HepG2 (cell line): ENCODE measurements around the gene TIMM44. TPM values are rescaled to one million over a fixed set of nuclear protein-coding genes. Genes with fewer than 3 reads are reported as not detected.

Experiments
- ATF6 ChIP-seq: sonication (generic); formaldehyde crosslinking; conservative IDR thresholded peaks from 2 replicates; pipeline ENCODE4 v1.4.0; 2020; ENCODE audit warnings: missing genetic modification reagents
- DPF2 ChIP-seq: sonication (generic); formaldehyde crosslinking; IDR thresholded peaks from 2 replicates; pipeline ENCODE4 v1.4.0; 2020; ENCODE audit warnings: mild to moderate bottlenecking, low read depth, missing genetic modification reagents, borderline replicate concordance
- ETV5 ChIP-seq: IDR thresholded peaks from 2 replicates; pipeline ENCODE4 v1.6.1; 2018; ENCODE audit warnings: missing biosample characterization, missing genetic modification reagents, inconsistent platforms, borderline replicate concordance
- GABPA ChIP-seq, 2 experiments: IDR thresholded peaks; 2 replicates each; pipeline ENCODE4 v1.6.1; 2011 to 2016; ENCODE audit warnings: low read depth in 2 of 2, low read length in 1 of 2, missing biosample characterization in 1 of 2, missing genetic modification characterization in 1 of 2
- IRF2 ChIP-seq: IDR thresholded peaks from 2 replicates; pipeline ENCODE4 v1.6.1; 2018; ENCODE audit warnings: missing genetic modification reagents, missing compliant biosample characterization
- KLF11 ChIP-seq: IDR thresholded peaks from 2 replicates; pipeline ENCODE4 v1.6.1; 2016; ENCODE audit warnings: missing compliant biosample characterization
- MEF2D ChIP-seq: sonication (generic); formaldehyde crosslinking; IDR thresholded peaks from 2 replicates; pipeline ENCODE4 v1.5.1; 2020; ENCODE audit warnings: mild to moderate bottlenecking, missing genetic modification reagents
- PAF1 ChIP-seq: IDR thresholded peaks from 2 replicates; pipeline ENCODE4 v1.6.1; 2016; ENCODE audit warnings: missing genetic modification reagents, missing compliant biosample characterization
- POGK ChIP-seq: sonication (generic); formaldehyde crosslinking; conservative IDR thresholded peaks from 2 replicates; pipeline ENCODE4 v1.8.0; 2022; ENCODE audit warnings: mild to moderate bottlenecking, moderate library complexity, missing genetic modification reagents
- RFXAP ChIP-seq: sonication (generic); formaldehyde crosslinking; IDR thresholded peaks from 2 replicates; pipeline ENCODE4 v1.4.0; 2020; ENCODE audit warnings: missing genetic modification reagents, borderline replicate concordance
- RNF219 ChIP-seq: sonication (generic); formaldehyde crosslinking; IDR thresholded peaks from 2 replicates; pipeline ENCODE4 v1.5.0; 2020; ENCODE audit warnings: mild to moderate bottlenecking, missing genetic modification reagents
- ZNF10 ChIP-seq: sonication (generic); formaldehyde crosslinking; IDR thresholded peaks from 2 replicates; pipeline ENCODE4 v1.4.0; 2020; ENCODE audit warnings: mild to moderate bottlenecking, low read depth, missing genetic modification reagents, borderline replicate concordance
- ZNF234 ChIP-seq: sonication (generic); formaldehyde crosslinking; conservative IDR thresholded peaks from 2 replicates; pipeline ENCODE4 v1.5.1; 2020; ENCODE audit warnings: mild to moderate bottlenecking, missing genetic modification reagents
- ZNF331 ChIP-seq: sonication (generic); formaldehyde crosslinking; IDR thresholded peaks from 2 replicates; pipeline ENCODE4 v1.4.0; 2020; ENCODE audit warnings: missing genetic modification reagents
- ZNF550 ChIP-seq: sonication (generic); formaldehyde crosslinking; IDR thresholded peaks from 2 replicates; pipeline ENCODE4 v1.4.0; 2020; ENCODE audit warnings: mild to moderate bottlenecking, missing genetic modification reagents, borderline replicate concordance
- ZNF552 ChIP-seq: sonication (generic); formaldehyde crosslinking; IDR thresholded peaks from 2 replicates; pipeline ENCODE4 v1.9.0; 2022; ENCODE audit warnings: missing genetic modification reagents, mild to moderate bottlenecking, borderline replicate concordance
- ZNF678 ChIP-seq: sonication (generic); formaldehyde crosslinking; IDR thresholded peaks from 2 replicates; pipeline ENCODE4 v1.4.0; 2020; ENCODE audit warnings: mild to moderate bottlenecking, missing genetic modification reagents
- ZNF768 ChIP-seq: sonication (generic); formaldehyde crosslinking; IDR thresholded peaks from 2 replicates; pipeline ENCODE4 v1.4.0; 2020; ENCODE audit warnings: missing genetic modification reagents
- ZNF781 ChIP-seq: sonication (generic); formaldehyde crosslinking; IDR thresholded peaks from 2 replicates; pipeline ENCODE4 v1.5.1; 2020; ENCODE audit warnings: borderline replicate concordance, mild to moderate bottlenecking, missing genetic modification reagents; ENCODE audit errors: not compliant biosample characterization
- ZSCAN25 ChIP-seq: sonication (generic); formaldehyde crosslinking; IDR thresholded peaks from 2 replicates; pipeline ENCODE4 v1.8.0; 2022; ENCODE audit warnings: mild to moderate bottlenecking, missing genetic modification reagents
- polyA plus RNA-seq, 8 experiments: library from polyadenylated mRNA; depleted of rRNA in 3 of 8; stranded (reverse) in 7 of 8; unstranded in 1 of 8; fragments of >200 nt; fragmentation: Illumina TruSeq in 4 of 8; extraction: Trizol in 4 of 8; gene quantifications; 2 replicates each; pipeline versions ENCODE4 v1.2.1 to v1.2.3, GENCODE V29; 2011 to 2016; ENCODE audit warnings: low read depth in 4 of 8, missing spikeins in 1 of 8, mixed read lengths in 1 of 8; ENCODE audit not compliant: insufficient read depth in 1 of 8
- total RNA-seq, 5 experiments: library from RNA; depleted of rRNA; stranded (reverse); fragments of >200 nt; fragmentation: Illumina TruSeq; extraction: Trizol; gene quantifications; 2 replicates each; pipeline ENCODE4 v1.2.3, GENCODE V29; 2016; ENCODE audit warnings: low read depth in 1 of 5
- TF ChIP-seq, protein P1 (sequence below): sonication (generic); formaldehyde crosslinking; IDR thresholded peaks from 2 replicates; pipeline ENCODE4 v1.5.1; 2020; ENCODE audit warnings: mild to moderate bottlenecking, missing genetic modification reagents, moderate library complexity

The TIMM44 gene
- total and polyA plus RNA-seq, 2 of the 13 experiments (the other 11 are each of a cell fraction or from before 2014, with no cell fraction given), result 42.9 to 72.6 TPM

DNA sequence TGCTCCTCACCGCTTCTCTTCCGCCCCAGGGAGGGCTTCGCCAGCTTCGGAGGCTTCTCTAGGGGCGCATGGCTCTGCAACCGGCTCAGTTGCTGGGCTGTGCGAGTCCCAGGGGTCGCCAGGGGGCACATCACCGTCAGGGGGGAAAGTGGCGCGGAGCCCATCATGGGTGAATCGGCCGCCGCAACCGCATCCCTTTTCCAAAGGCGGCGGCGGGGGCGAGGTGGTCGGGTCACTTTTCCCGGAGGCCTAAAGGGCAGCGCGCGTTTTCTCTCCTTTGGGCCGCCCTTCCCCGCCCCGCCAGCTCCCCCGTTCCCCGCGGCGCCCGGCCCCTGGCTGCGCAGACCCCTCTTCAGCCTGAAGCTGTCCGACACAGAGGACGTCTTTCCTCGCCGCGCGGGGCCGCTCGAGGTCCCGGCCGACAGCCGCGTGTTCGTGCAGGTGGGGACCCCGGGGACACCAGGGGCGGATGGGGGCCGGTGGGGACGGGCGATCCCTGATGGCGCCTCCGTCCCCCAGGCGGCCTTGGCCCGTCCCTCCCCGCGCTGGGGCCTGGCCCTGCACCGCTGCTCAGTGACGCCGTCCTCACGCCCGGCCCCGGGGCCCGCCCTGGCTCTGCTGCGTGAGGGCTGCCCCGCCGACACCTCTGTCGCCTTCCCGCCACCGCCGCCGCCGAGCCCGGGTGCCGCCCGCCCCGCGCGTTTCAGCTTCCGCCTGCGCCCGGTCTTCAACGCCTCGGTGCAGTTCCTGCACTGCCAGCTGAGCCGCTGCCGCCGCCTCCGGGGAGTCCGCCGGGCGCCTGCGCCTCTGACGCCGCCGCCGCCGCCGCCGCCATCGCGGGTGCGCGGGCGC lies 27.1 kb downstream of the TIMM44 start (continued):
- TF ChIP-seq MEF2D (CRISPR knock-in tag) (no peak), ZNF552 (CRISPR knock-in tag) (no peak), IRF2 (CRISPR knock-in tag) (no peak), ZNF234 (CRISPR knock-in tag) (no peak), GABPA (IDR thresholded peaks at IDR 0.05; ENCODE audit: low read depth, low read length) (peak; percentile 34; the same call in 1 of the 2 replicates), GABPA (CRISPR knock-in tag; IDR thresholded peaks at IDR 0.05; ENCODE audit: low read depth) (no peak), DPF2 (CRISPR knock-in tag) (no peak), ETV5 (CRISPR knock-in tag) (no peak), RFXAP (CRISPR knock-in tag) (no peak), POGK (CRISPR knock-in tag) (no peak; the same call in none of the 2 replicates), RNF219 (CRISPR knock-in tag) (no peak), ZNF781 (CRISPR knock-in tag) (no peak), ATF6 (CRISPR knock-in tag) (no peak), KLF11 (CRISPR knock-in tag) (no peak), PAF1 (no peak), ZSCAN25 (CRISPR knock-in tag) (no peak), ZNF10 (no peak), ZNF678 (peak; percentile 53; the same call in 1 of the 2 replicates), ZNF768 (CRISPR knock-in tag) (peak; percentile 42; the same call in 1 of the 2 replicates), ZNF550 (CRISPR knock-in tag) (no peak), ZNF331 (CRISPR knock-in tag) (peak; percentile 49; the same call in 1 of the 2 replicates)
- TF ChIP-seq, protein P1, sequence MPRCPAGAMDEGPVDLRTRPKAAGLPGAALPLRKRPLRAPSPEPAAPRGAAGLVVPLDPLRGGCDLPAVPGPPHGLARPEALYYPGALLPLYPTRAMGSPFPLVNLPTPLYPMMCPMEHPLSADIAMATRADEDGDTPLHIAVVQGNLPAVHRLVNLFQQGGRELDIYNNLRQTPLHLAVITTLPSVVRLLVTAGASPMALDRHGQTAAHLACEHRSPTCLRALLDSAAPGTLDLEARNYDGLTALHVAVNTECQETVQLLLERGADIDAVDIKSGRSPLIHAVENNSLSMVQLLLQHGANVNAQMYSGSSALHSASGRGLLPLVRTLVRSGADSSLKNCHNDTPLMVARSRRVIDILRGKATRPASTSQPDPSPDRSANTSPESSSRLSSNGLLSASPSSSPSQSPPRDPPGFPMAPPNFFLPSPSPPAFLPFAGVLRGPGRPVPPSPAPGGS (CRISPR knock-in tag), result peak; percentile 71
